HG02885 (cell line): ENCODE results near the gene USH2A.
"Not testable (repeated sequence)": the region's sequence is repeated elsewhere in the genome, so short reads cannot be mapped to it uniquely, and the experiment has no call there.

Experiments used
- ATAC-seq: cut with Tn5 transposase; IDR thresholded peaks from one replicate; pipeline ENCODE4 v1.9.1; 2021; ENCODE audit warnings: mild to moderate bottlenecking; ENCODE audit not compliant: unreplicated experiment, poor library complexity

USH2A gene

GRCh38 chr1:216416488-216416887, 6.8 kb downstream of the USH2A start:
- no peak for ATAC-seq

DNA sequence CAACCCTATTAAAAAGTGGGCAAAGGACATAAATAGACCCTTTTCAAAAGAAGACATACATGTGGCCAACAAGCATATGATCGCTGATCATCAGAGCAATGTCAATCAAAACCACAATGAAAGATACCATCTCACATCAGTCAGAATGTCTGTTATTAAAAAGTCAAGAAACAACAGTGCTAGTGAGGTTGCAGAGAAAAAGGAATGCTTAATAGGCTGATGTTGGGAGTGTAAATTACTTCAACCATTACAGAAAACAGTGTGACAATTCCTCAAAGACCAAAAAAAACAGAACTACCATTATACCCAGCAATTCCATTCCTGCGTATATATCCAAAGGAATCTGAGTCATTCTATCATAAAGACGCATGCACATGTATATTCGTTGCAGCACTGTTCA, 13.2 kb downstream of the USH2A start:
- ATAC-seq: no peak

DNA sequence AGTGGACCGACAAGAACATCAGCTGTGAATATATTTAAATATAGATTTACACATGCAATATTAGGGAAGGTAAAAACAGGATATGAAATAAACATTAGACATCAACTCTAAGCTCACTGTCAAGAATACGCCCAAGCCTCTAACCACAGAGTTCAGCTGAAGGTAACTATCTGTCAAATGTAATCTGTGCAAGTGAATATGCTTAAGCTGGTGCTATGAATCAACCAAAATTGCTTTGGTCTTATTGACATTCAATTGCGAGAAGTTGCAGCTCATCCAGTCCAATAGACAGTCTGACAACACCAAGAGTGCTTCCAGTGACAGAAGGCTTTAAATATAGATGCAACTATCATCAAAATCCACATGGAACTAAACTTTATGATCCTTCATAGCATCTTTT, 32.3 kb downstream of the USH2A start:
- no peak for ATAC-seq

DNA sequence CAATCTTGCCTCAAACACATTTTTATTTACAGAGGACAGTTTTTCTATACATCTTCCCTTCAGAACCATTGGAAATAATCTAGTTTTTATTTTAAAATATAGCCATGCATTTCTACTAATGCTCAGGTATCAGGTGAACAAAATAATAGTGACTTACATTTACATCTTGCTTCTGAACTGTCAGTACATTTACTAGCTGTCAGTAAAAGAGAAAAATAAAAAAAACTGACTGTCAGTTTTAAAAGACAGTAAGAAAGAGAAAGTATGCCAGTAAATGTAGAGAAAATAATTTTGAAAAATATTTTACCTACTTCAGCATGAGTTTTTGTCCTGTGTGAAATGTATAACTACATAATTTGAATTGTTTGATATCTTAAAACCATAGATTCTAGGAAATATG, 33.5 kb downstream of the USH2A start:
- ATAC-seq: no peak

GRCh38 chr1:216388558-216388957, 34.7 kb downstream of the USH2A start:
- no peak for ATAC-seq

DNA sequence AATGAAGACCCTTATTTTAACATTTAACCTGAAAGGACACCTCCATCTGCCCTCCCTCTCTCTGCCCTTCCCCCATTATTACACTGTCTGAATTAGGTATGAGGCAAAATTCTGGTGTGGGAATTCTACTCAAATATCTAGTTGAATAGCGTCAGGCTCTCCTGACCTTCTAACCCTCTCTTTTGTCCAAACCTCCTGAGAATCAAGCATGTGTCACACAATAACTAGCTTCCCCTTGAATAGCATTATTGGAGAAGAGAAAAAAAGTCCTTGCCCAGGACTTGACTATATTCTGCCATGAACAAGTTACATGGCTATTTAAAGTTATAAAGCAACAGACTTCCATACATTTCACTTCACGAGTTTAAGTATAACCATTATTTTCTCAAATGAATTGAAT, 35.5 kb downstream of the USH2A start:
- ATAC-seq: no peak

GRCh38 chr1:216379441-216379840, 43.8 kb downstream of the USH2A start:
- ATAC-seq: no peak

GRCh38 chr1:216368249-216368648, 55.0 kb downstream of the USH2A start:
- ATAC-seq: no peak

DNA sequence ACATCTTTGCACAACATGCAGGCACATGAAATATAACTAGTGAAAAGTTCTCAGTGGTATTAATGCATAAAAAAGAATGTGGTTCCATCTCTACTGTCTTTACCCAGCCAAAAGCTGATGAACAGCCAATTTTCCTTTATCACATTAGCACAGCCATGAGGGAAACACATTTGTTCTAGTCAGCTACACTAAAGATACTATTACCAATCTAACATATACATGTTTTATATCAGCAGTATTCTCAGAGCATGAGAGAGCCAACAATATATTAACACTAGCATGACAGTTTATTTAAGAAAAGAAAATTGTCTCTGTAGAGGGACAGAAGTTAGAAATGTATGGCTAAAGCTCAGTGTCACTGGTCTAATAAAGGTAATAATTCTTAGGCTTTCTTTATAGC, 56.3 kb downstream of the USH2A start:
- ATAC-seq: no peak

DNA sequence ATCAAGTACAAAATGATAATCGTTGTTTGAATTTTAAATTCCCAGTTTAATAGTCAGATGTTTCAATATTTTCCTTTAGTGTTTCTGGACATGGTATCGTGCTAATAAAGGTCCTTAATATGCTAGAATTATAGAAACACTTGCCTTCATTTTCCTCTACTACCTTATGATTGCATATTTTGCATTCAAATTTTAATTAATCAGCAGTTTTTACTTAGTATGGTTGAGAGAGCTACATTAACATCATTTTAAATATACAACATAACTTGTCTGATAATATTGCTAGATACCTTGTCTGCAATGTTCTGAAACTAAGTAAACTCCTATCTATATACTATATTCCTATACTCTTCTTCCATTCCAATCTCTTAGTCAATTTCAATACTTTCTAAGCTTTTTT, 66.3 kb downstream of the USH2A start:
- no peak for ATAC-seq

DNA sequence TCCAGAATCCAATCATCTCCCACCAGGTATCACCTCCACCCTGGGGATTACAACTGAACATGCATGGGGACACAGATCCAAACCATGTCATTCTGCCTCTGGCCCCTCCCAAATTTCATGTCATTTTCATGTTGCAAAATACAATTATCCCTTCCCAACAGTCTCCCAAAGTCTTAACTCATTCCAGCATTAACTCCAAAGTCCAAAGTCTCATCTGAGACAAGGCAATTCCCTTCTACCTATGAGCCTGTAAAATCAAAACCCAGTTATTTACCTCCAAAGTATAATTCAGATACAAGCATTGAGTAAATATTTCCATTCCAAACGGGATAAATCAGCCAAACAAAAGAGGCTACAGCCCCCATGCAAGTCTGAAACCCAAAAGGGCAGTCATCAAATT, 73.1 kb downstream of the USH2A start:
- ATAC-seq: no peak

GRCh38 chr1:216346526-216346925, 76.7 kb downstream of the USH2A start:
- no peak for ATAC-seq

GRCh38 chr1:216340542-216340941, 82.7 kb downstream of the USH2A start:
- ATAC-seq: not testable (repeated sequence)

DNA sequence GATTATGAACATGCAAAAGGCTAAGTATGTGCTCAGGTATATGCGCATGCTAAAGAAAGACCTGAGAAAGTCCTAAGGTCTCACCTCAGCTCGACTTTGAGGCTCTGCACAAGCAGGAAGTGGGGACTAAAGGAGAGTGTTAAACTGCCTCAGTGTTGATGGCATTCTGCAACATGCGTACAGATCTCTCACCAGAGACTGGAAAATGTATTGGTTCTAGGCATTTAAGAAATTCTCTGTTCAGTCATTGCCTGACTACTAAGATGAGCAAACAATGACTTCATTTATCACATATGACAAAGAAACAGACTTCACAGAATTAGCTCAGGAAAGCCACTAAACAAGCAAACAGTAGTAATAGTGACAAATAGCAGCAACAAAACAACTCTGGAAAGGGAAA, 90.8 kb downstream of the USH2A start:
- peak; percentile 60 for ATAC-seq

DNA sequence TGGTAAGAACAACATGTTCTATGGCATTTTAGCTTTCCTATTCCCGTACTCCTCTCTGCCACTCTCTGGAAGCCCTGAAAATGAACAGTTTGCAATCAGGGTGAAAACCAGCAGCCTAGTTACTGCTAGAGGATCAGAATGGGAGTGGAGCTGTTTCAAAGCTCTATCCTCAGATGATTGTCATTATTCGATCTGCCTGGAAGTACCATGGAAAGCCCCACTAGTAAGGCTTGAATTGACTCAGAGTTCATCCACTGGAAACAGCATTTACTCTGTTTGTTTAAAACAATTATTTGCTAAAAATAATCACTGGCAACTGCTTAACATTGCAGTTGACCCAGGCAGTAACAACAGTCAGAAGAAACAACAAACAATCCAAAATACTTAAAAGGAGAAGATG, 91.2 kb downstream of the USH2A start:
- ATAC-seq: peak; percentile 49

- no peak for ATAC-seq
Measured at GRCh38 chr1:216331211-216331610, 92.0 kb downstream of the USH2A start.

DNA sequence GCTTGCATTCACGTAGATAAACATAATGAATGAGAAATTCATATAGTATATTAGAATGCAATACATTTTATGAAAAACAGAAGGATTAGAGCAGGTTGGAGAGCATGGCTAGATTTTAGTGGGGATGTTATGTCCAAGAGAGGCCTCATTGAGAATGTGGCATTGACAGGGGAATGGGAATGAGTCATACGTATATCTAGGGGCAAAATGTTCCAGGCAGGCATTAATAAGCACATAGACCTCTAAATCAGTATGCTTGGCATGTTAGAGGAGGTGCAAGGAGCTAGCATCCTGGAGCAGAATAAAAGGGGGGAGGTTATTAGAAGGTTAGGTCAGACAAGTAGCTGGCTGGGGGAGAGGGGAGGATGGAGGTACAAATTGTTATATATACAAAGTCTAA, 93.0 kb downstream of the USH2A start:
- ATAC-seq: no peak

DNA sequence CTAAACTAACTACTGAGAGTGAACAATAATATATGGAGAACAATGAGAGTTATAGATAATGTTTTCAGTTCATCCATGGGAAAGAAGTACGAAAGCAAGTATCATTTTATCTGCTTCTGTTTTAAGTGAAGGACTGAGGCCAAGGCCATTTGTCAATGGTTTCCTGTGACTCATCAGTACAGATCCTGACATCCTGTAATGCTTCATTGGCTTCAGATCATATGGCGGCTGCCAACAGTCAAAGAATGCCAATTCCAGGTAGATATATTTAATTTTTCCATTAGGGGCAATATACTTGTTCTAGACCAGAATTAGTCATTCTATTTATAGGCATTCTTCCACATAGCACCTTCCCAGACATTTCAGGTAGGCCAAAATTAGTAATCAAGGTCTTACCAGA, 97.3 kb downstream of the USH2A start:
- no peak for ATAC-seq

DNA sequence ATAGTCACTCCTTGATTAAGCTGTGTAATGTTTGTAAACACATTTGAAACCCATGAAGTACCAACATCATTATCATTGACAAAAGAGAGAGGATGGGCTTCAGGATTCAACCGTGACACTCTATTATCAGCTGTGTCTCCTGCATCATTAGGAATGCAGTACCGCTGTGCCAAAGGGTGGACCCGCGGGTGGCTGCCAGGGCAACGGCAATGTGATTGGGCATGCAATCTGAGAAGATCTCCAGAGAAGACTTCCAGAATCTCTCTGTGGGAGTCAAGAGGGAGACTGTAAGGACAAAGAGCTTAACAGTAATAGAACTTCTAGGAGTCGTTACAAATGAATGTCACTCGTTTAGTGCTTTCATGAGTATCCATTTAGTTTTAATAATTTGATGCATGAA, 97.9 kb downstream of the USH2A start:
- ATAC-seq: no peak

GRCh38 chr1:216323344-216323743, 99.9 kb downstream of the USH2A start:
- no peak for ATAC-seq

GRCh38 chr1:216314379-216315095, 108.7 kb downstream of the USH2A start:
- ATAC-seq: no peak

DNA sequence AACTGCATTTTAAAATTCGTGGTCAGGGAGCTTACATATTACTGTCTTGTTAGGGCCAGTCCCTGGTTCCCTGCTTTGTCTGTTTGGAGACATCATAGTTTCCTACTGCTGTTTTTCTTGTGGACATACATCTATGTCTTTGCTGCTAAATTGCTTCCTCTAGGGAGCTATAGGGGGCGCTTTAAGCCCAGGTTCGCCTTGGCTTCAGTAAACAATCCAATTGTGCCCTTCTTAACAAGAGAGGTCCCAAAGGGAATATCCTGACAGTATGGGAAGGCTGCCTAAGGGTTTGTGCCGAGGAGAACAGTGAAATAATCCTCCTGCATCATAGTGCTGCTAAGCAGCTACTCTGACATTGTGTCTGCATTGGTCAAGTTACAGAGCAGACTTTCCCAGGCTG, 112.5 kb downstream of the USH2A start:
- ATAC-seq: peak; percentile 70

- ATAC-seq: no peak
Measured at GRCh38 chr1:216306830-216307229, 116.4 kb downstream of the USH2A start.
